OCI-LY1 (cell line): ENCODE measurements around the gene SVOPL.

Experiments
- H2AFZ ChIP-seq: fragments of 200-600 bp; sonication (generic), shearing (Covaris generic); 2 replicates; pipeline ENCODE4 v1.6.0; 2014; ENCODE audit warnings: antibody characterized with exemption, mild to moderate bottlenecking, low read length
- H3F3A ChIP-seq: fragments of 200-600 bp; sonication (generic), shearing (Covaris generic); 2 replicates; pipeline ENCODE4 v1.6.0; 2014; ENCODE audit warnings: mild to moderate bottlenecking, antibody characterized with exemption, low read length, moderate library complexity; ENCODE audit not compliant: insufficient read depth
- H3K27ac ChIP-seq: fragments of 200-600 bp; sonication (generic); 2 replicates; pipeline ENCODE4 v1.5.1; 2014; ENCODE audit warnings: low read length, mixed run types, mild to moderate bottlenecking, low read depth; ENCODE audit not compliant: poor library complexity, severe bottlenecking
- H3K27me3 ChIP-seq: fragments of 200-600 bp; sonication (generic); 2 replicates; pipeline ENCODE4 v1.6.0; 2014; ENCODE audit warnings: antibody characterized with exemption, mild to moderate bottlenecking, low read length, moderate library complexity; ENCODE audit not compliant: insufficient read depth
- H3K36me3 ChIP-seq: fragments of 200-600 bp; sonication (generic); 2 replicates; pipeline ENCODE4 v1.6.1; 2014; ENCODE audit warnings: mild to moderate bottlenecking, antibody characterized with exemption, low read length, moderate library complexity, mixed read lengths; ENCODE audit not compliant: insufficient read depth
- H3K4me1 ChIP-seq: fragments of 200-600 bp; sonication (generic); 2 replicates; pipeline ENCODE4 v1.5.1; 2014; ENCODE audit warnings: mild to moderate bottlenecking, low read length, moderate library complexity; ENCODE audit not compliant: insufficient read depth, severe bottlenecking
- H3K4me2 ChIP-seq: fragments of 200-600 bp; sonication (generic), shearing (Covaris generic); 2 replicates; pipeline ENCODE4 v1.6.1; 2014; ENCODE audit warnings: low read length
- H3K4me3 ChIP-seq: fragments of 200-600 bp; sonication (generic); 2 replicates; pipeline ENCODE4 v1.5.1; 2014; ENCODE audit warnings: low read length, low read depth, mild to moderate bottlenecking, mixed read lengths; ENCODE audit not compliant: poor library complexity, severe bottlenecking
- H3K79me2 ChIP-seq: fragments of 200-600 bp; shearing (Covaris generic); 2 replicates; pipeline ENCODE4 v1.6.1; 2016; ENCODE audit warnings: mixed run types, low read length, mixed read lengths; ENCODE audit not compliant: insufficient read depth
- H3K9ac ChIP-seq: fragments of 200-600 bp; sonication (generic), shearing (Covaris generic); 2 replicates; pipeline ENCODE4 v1.6.1; 2014; ENCODE audit warnings: mild to moderate bottlenecking, low read length, mixed read lengths
- H3K9me2 ChIP-seq: fragments of 200-600 bp; sonication (generic), shearing (Covaris generic); 2 replicates; pipeline ENCODE4 v1.6.1; 2014; ENCODE audit warnings: low read depth, mild to moderate bottlenecking, low read length, mixed read lengths
- H3K9me3 ChIP-seq: fragments of 200-600 bp; shearing (Covaris generic); 2 replicates; pipeline ENCODE4 v1.6.1; 2014; ENCODE audit warnings: low read length, mixed read lengths
- H4K20me1 ChIP-seq: fragments of 200-600 bp; sonication (generic), shearing (Covaris generic); 2 replicates; pipeline ENCODE4 v1.6.0; 2016; ENCODE audit warnings: mild to moderate bottlenecking, low read length; ENCODE audit not compliant: insufficient read depth
- CTCF ChIP-seq: fragments of 200-600 bp; sonication (generic), shearing (Covaris generic); IDR thresholded peaks from 2 replicates; pipeline ENCODE4 v1.5.1; 2017; ENCODE audit warnings: mild to moderate bottlenecking, antibody characterized with exemption, low read length, moderate library complexity, mixed read lengths
- EZH2 ChIP-seq: fragments of 200-600 bp; sonication (generic), shearing (Covaris generic); IDR thresholded peaks from 2 replicates; pipeline ENCODE4 v1.8.0; 2017; ENCODE audit warnings: borderline replicate concordance, mixed run types, mild to moderate bottlenecking, antibody characterized with exemption, low read length, moderate library complexity, mixed read lengths

SVOPL gene

GRCh38 chr7:138550337-138550736, 150.8 kb downstream of the SVOPL start:
- Histone ChIP-seq H3K9me2 (no peaks in the 10 kb centered on the region), H3F3A (no peaks in the 10 kb centered on the region), H3K27ac (no peak overlapping the region), H3K4me2 (no peak overlapping the region), H3K9ac (no peak overlapping the region), H2AFZ (no peak overlapping the region), H3K27me3 (no peaks in the 10 kb centered on the region), H4K20me1 (no peaks in the 10 kb centered on the region), H3K9me3 (no peaks in the 10 kb centered on the region), H3K4me3 (no peak overlapping the region), H3K79me2 (no peaks in the 10 kb centered on the region), H3K4me1 (no peaks in the 10 kb centered on the region), H3K36me3 (peaks cover 69% of the 10 kb centered on the region)
- TF ChIP-seq EZH2 (no peak), CTCF (no peak)

DNA sequence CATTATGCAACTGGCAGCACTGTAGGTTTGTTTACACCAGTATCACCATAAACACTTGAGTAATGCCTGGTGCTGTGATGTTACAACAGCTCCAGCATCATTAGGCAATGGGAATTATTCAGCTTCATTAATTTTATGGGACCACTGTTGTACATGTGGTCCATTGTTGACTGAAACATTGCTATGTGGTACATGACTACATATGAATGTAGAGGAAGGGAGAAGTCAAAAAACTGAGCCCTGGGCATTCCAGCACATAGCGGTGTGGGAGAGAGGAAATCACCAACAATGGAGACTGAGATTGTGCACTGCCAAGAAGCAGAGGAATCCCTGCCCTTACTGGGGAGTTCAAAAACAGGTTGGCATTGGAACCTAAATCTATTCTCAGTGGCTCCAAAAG, 152.1 kb downstream of the SVOPL start:
- Histone ChIP-seq H3K27ac (no peak overlapping the region), H3K4me2 (no peak overlapping the region), H2AFZ (no peak overlapping the region), H3K36me3 (peaks cover 72% of the 10 kb centered on the region), H3K4me3 (no peak overlapping the region), H3F3A (no peaks in the 10 kb centered on the region), H3K9me2 (no peaks in the 10 kb centered on the region), H3K9ac (no peak overlapping the region), H3K27me3 (no peaks in the 10 kb centered on the region), H3K4me1 (no peaks in the 10 kb centered on the region), H4K20me1 (no peaks in the 10 kb centered on the region), H3K79me2 (no peaks in the 10 kb centered on the region), H3K9me3 (no peaks in the 10 kb centered on the region)
- TF ChIP-seq EZH2 (no peak), CTCF (no peak)

- no peak overlapping the region for H3K4me3 ChIP-seq
- H3K9me2 ChIP-seq, result no peaks in the 10 kb centered on the region
- no peak overlapping the region for H3K9ac ChIP-seq
- TF ChIP-seq EZH2 (no peak), CTCF (no peak)
- H2AFZ ChIP-seq, result no peak overlapping the region
- no peaks in the 10 kb centered on the region for H3K79me2 ChIP-seq
- no peaks in the 10 kb centered on the region for H3K4me1 ChIP-seq
- no peak overlapping the region for H3K4me2 ChIP-seq
- no peak overlapping the region for H3K27ac ChIP-seq
- no peaks in the 10 kb centered on the region for H3K9me3 ChIP-seq
- H4K20me1 ChIP-seq, result no peaks in the 10 kb centered on the region
- no peaks in the 10 kb centered on the region for H3F3A ChIP-seq
- peaks cover 70% of the 10 kb centered on the region for H3K36me3 ChIP-seq
- no peaks in the 10 kb centered on the region for H3K27me3 ChIP-seq
Observed at GRCh38 chr7:138546829-138547228, 154.3 kb downstream of the SVOPL start.
